Keratinocyte (primary cell): ENCODE data around the gene C1orf53. TPM values are rescaled to one million over a fixed set of nuclear protein-coding genes. Genes with fewer than 3 reads are reported as not detected.
"Not testable (repeated sequence)": the region's sequence is repeated elsewhere in the genome, so short reads cannot be mapped to it uniquely, and the experiment has no call there.

Experiments used
- DNase-seq: peaks from one replicate; pipeline ENCODE4 v3.0.0-alpha.2; 2011; ENCODE audit warnings: low read depth, missing footprints, low spot score
- FAIRE-seq: peaks from 2 replicates; lab custom pipeline; 2011; peaks lifted over from hg19 to GRCh38; lab: Jason Lieb, UNC
- H2AFZ ChIP-seq: 2 replicates; pipeline ENCODE4 v1.6.0; 2012; ENCODE audit warnings: low read length, control low read depth, inconsistent platforms; ENCODE audit not compliant: control insufficient read depth
- H3K27ac ChIP-seq: 2 replicates; pipeline ENCODE4 v1.5.1; 2011; ENCODE audit warnings: low read length; ENCODE audit not compliant: control insufficient read depth, insufficient read depth
- H3K27me3 ChIP-seq: 3 replicates; pipeline ENCODE4 v1.6.0; 2011; ENCODE audit warnings: low read length; ENCODE audit not compliant: control insufficient read depth, insufficient read depth; ENCODE audit errors: extremely low read depth
- H3K36me3 ChIP-seq, 2 experiments: 2 replicates in 1 of 2; 3 replicates in 1 of 2; pipeline ENCODE4 v1.5.1; 2011; ENCODE audit warnings: low read length in 2 of 2, mild to moderate bottlenecking in 1 of 2; ENCODE audit not compliant: control insufficient read depth in 2 of 2, insufficient read depth in 2 of 2; ENCODE audit errors: extremely low read depth in 1 of 2
- H3K4me1 ChIP-seq: 3 replicates; pipeline ENCODE4 v1.5.1; 2011; ENCODE audit warnings: low read length; ENCODE audit not compliant: control insufficient read depth, insufficient read depth; ENCODE audit errors: extremely low read depth
- H3K4me2 ChIP-seq: 3 replicates; pipeline ENCODE4 v1.6.0; 2011; ENCODE audit warnings: low read depth, low read length; ENCODE audit not compliant: control insufficient read depth, insufficient read depth; ENCODE audit errors: extremely low read depth
- H3K4me3 ChIP-seq, 3 experiments: fragments of 200-600 bp in 1 of 3; sonication (generic) in 1 of 3; 2 replicates in 2 of 3; 3 replicates in 1 of 3; pipeline ENCODE4 v1.5.1; 2011 to 2016; ENCODE audit warnings: low read length in 3 of 3, mild to moderate bottlenecking in 3 of 3, control low read depth in 2 of 3, inconsistent platforms in 1 of 3, low read depth in 1 of 3, mixed read lengths in 1 of 3, mixed run types in 1 of 3, moderate library complexity in 1 of 3; ENCODE audit not compliant: control insufficient read depth in 2 of 3, insufficient read depth in 2 of 3; ENCODE audit errors: extremely low read depth in 1 of 3
- H3K79me2 ChIP-seq: 2 replicates; pipeline ENCODE4 v1.6.0; 2012; ENCODE audit warnings: low read length; ENCODE audit not compliant: control insufficient read depth, insufficient read depth
- H3K9ac ChIP-seq: 3 replicates; pipeline ENCODE4 v1.6.0; 2011; ENCODE audit warnings: low read length; ENCODE audit not compliant: control insufficient read depth, insufficient read depth; ENCODE audit errors: extremely low read depth
- H3K9me1 ChIP-seq: 3 replicates; pipeline ENCODE4 v1.6.0; 2011; ENCODE audit warnings: low read length; ENCODE audit not compliant: control insufficient read depth, insufficient read depth; ENCODE audit errors: extremely low read depth
- H3K9me3 ChIP-seq: 2 replicates; pipeline ENCODE4 v1.5.1; 2012; ENCODE audit warnings: low read depth, low read length; ENCODE audit not compliant: control insufficient read depth
- H4K20me1 ChIP-seq: 3 replicates; pipeline ENCODE4 v1.6.0; 2011; ENCODE audit warnings: low read length; ENCODE audit not compliant: control insufficient read depth, insufficient read depth; ENCODE audit errors: extremely low read depth
- EZH2 ChIP-seq: IDR thresholded peaks from one replicate; pipeline ENCODE4 v1.6.1; 2012; ENCODE audit warnings: inconsistent platforms, mild to moderate bottlenecking, low read length, moderate library complexity
- dilution Hi-C: fragments of 300-500 bp; cut with MboI; formaldehyde crosslinking; loops from one replicate; pipeline ENCODE4 v1.7.0; 2020; ENCODE audit warnings: low sequenced_read_pairs; ENCODE audit not compliant: extremely low pct_ligation_motif_present
- polyA plus RNA-seq, 5 experiments: library from polyadenylated mRNA; depleted of rRNA in 3 of 5; stranded (reverse) in 3 of 5; stranded (forward) in 1 of 5; unstranded in 1 of 5; fragments of >200 nt; gene quantifications; 1 replicate in 1 of 5; 2 replicates in 3 of 5; 3 replicates in 1 of 5; pipeline versions ENCODE4 v1.2.1 to v1.2.3, GENCODE V29; 2011 to 2012; ENCODE audit warnings: missing spikeins in 2 of 5, low read depth in 1 of 5, low replicate concordance in 1 of 5
- TF ChIP-seq, protein P1 (sequence below), 3 experiments: IDR thresholded peaks in 1 of 3; conservative IDR thresholded peaks in 1 of 3; optimal IDR thresholded peaks in 1 of 3; 2 replicates in 2 of 3; 3 replicates in 1 of 3; pipeline versions ENCODE3 to v1.5.1; 2011; ENCODE audit warnings: low read length in 3 of 3, mild to moderate bottlenecking in 3 of 3, moderate library complexity in 2 of 3, control low read depth in 1 of 3, inconsistent platforms in 1 of 3; ENCODE audit not compliant: insufficient read depth in 2 of 3; ENCODE audit errors: extremely low read depth in 1 of 3

The C1orf53 gene
- polyA plus RNA-seq, 1 donor (not counting 4 experiments of a cell fraction or from before 2014, with no cell fraction given) = 6.2 TPM

DNA sequence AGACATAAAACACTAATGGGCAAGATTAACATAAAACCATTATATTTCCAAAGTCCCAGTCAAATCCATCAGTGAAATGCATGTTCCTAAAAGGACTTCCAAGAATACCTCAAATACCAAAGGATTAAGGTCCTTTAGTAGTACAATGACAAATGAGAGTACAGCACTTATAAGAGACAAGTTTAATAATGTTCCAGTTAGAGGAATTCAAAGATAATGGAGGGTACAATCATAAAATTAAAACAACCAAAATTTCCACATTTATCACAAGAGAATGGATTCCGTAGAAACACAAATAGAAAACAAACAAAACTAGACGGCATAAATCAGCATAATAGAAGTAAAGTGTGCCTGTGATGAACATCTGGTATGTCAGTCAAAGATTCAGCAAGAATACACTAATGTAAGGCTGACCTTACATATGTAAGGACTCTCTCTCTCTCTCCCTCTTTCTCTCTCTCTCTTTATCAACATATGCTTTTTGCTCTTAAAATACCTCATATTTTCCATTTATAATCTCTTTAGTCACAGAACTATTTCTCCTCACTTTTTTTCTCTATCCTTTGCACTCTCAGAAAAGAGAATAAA, 32.8 kb upstream of the C1orf53 start:
- no peaks in the 10 kb centered on the region for H3K79me2 ChIP-seq
- no peak overlapping the region for H3K27ac ChIP-seq
- dilution Hi-C loops = no loop called here
- H2AFZ ChIP-seq = no peak overlapping the region
- TF ChIP-seq, protein P1, sequence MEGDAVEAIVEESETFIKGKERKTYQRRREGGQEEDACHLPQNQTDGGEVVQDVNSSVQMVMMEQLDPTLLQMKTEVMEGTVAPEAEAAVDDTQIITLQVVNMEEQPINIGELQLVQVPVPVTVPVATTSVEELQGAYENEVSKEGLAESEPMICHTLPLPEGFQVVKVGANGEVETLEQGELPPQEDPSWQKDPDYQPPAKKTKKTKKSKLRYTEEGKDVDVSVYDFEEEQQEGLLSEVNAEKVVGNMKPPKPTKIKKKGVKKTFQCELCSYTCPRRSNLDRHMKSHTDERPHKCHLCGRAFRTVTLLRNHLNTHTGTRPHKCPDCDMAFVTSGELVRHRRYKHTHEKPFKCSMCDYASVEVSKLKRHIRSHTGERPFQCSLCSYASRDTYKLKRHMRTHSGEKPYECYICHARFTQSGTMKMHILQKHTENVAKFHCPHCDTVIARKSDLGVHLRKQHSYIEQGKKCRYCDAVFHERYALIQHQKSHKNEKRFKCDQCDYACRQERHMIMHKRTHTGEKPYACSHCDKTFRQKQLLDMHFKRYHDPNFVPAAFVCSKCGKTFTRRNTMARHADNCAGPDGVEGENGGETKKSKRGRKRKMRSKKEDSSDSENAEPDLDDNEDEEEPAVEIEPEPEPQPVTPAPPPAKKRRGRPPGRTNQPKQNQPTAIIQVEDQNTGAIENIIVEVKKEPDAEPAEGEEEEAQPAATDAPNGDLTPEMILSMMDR (optimal IDR thresholded peaks at IDR 0.05 in 1 of 3, IDR thresholded peaks at IDR 0.05 in 1 of 3, conservative IDR thresholded peaks at IDR 0.05 in 1 of 3; ENCODE audit: extremely low read depth in 1 of 3, insufficient read depth in 2 of 3, low read length in 3 of 3) = no peak
- TF ChIP-seq EZH2 = no peak
- no peak overlapping the region for H3K4me2 ChIP-seq
- H3K36me3 ChIP-seq = no peaks in the 10 kb centered on the region
- H3K9me1 ChIP-seq = no peaks in the 10 kb centered on the region
- DNase-seq (no peak), FAIRE-seq (no peak)
- H3K27me3 ChIP-seq = no peaks in the 10 kb centered on the region
- H3K4me1 ChIP-seq = no peaks in the 10 kb centered on the region
- no peaks in the 10 kb centered on the region for H4K20me1 ChIP-seq
- H3K9me3 ChIP-seq = no peaks in the 10 kb centered on the region
- H3K9ac ChIP-seq = no peak overlapping the region
- no peak overlapping the region for H3K4me3 ChIP-seq

- H3K36me3 ChIP-seq = no peaks in the 10 kb centered on the region
- H3K27ac ChIP-seq = no peak overlapping the region
- no peak overlapping the region for H3K9ac ChIP-seq
- H3K4me2 ChIP-seq = no peak overlapping the region
- no peak overlapping the region for H2AFZ ChIP-seq
- H3K9me3 ChIP-seq = no peaks in the 10 kb centered on the region
- DNase-seq (no peak), FAIRE-seq (no peak)
- TF ChIP-seq, protein P1 (optimal IDR thresholded peaks at IDR 0.05 in 1 of 3, IDR thresholded peaks at IDR 0.05 in 1 of 3, conservative IDR thresholded peaks at IDR 0.05 in 1 of 3; ENCODE audit: extremely low read depth in 1 of 3, insufficient read depth in 2 of 3, low read length in 3 of 3) = no peak
- no peak for TF ChIP-seq EZH2
- no peaks in the 10 kb centered on the region for H3K27me3 ChIP-seq
- H3K9me1 ChIP-seq = no peaks in the 10 kb centered on the region
- H3K4me1 ChIP-seq = no peaks in the 10 kb centered on the region
- H3K4me3 ChIP-seq = no peak overlapping the region
- dilution Hi-C loops = no loop called here
- H4K20me1 ChIP-seq = no peaks in the 10 kb centered on the region
- no peaks in the 10 kb centered on the region for H3K79me2 ChIP-seq
Observed at GRCh38 chr1:197876894-197877293, 25.5 kb upstream of the C1orf53 start.

GRCh38 chr1:197880385-197880784, 22.0 kb upstream of the C1orf53 start:
- H4K20me1 ChIP-seq, H3K4me1 ChIP-seq, H3K4me2 ChIP-seq, H3K36me3 ChIP-seq, dilution Hi-C loops, H3K4me3 ChIP-seq, H3K27ac ChIP-seq, H3K9me1 ChIP-seq, DNase-seq, FAIRE-seq, H3K27me3 ChIP-seq, H3K9ac ChIP-seq, H2AFZ ChIP-seq, H3K79me2 ChIP-seq, H3K9me3 ChIP-seq: not testable (repeated sequence)

GRCh38 chr1:197882241-197882640, 20.2 kb upstream of the C1orf53 start:
- H3K36me3 ChIP-seq, H4K20me1 ChIP-seq, H3K9me1 ChIP-seq, FAIRE-seq, H3K4me2 ChIP-seq, H2AFZ ChIP-seq, H3K9ac ChIP-seq, H3K79me2 ChIP-seq, dilution Hi-C loops, H3K9me3 ChIP-seq, H3K27ac ChIP-seq, H3K4me3 ChIP-seq, H3K27me3 ChIP-seq, H3K4me1 ChIP-seq, DNase-seq: not testable (repeated sequence)
